ENCODE measurements around the gene ZGLP1. TPM values are rescaled to one million over a fixed set of nuclear protein-coding genes. Genes with fewer than 3 reads are reported as not detected.

The ZGLP1 gene
- total and polyA plus RNA-seq, 2 of the 13 experiments (the other 11 are each of a cell fraction or from before 2014, with no cell fraction given) = 2.4 to 3.0 TPM

- TF ChIP-seq HNF1A (IDR thresholded peaks at IDR 0.05; ENCODE audit: low read depth) (no peak), HNF1A (CRISPR knock-in tag; IDR thresholded peaks at IDR 0.05; ENCODE audit: borderline replicate concordance) (0 out of 2 replicates have a peak, but pooled peaks have one; percentile 21), PRDM15 (CRISPR knock-in tag; IDR thresholded peaks at IDR 0.05) (no peak), ZNF343 (CRISPR knock-in tag; IDR thresholded peaks at IDR 0.05) (0 out of 2 replicates have a peak, but pooled peaks have one; percentile 65), HNF1B (CRISPR knock-in tag; IDR thresholded peaks at IDR 0.05) (0 out of 2 replicates have a peak, but pooled peaks have one; percentile 5), AGO1 (IDR thresholded peaks at IDR 0.05; ENCODE audit: low read depth, low read length, poor library complexity, severe bottlenecking) (peak; percentile 9), MTERF4 (CRISPR knock-in tag; IDR thresholded peaks at IDR 0.05) (0 out of 2 replicates have a peak, but pooled peaks have one; percentile 29), ZNF572 (CRISPR knock-in tag; IDR thresholded peaks at IDR 0.05) (peak; percentile 15; the same call in 1 of the 2 replicates), ZNF800 (CRISPR knock-in tag; IDR thresholded peaks at IDR 0.05) (peak; percentile 57)
- TF ChIP-seq, protein P1, sequence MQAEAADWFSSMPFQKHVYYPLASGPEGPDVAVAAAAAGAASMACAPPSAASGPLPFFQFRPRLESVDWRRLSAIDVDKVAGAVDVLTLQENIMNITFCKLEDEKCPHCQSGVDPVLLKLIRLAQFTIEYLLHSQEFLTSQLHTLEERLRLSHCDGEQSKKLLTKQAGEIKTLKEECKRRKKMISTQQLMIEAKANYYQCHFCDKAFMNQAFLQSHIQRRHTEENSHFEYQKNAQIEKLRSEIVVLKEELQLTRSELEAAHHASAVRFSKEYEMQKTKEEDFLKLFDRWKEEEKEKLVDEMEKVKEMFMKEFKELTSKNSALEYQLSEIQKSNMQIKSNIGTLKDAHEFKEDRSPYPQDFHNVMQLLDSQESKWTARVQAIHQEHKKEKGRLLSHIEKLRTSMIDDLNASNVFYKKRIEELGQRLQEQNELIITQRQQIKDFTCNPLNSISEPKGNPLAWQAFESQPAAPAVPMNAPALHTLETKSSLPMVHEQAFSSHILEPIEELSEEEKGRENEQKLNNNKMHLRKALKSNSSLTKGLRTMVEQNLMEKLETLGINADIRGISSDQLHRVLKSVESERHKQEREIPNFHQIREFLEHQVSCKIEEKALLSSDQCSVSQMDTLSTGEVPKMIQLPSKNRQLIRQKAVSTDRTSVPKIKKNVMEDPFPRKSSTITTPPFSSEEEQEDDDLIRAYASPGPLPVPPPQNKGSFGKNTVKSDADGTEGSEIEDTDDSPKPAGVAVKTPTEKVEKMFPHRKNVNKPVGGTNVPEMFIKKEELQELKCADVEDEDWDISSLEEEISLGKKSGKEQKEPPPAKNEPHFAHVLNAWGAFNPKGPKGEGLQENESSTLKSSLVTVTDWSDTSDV (CRISPR knock-in tag; IDR thresholded peaks at IDR 0.05) = no peak
These were observed 19.2 kb downstream of the ZGLP1 start (continued) for GRCh38 chr19:10290357-10290875.

Measured in HepG2 (cell line).